CD4-positive, alpha-beta T cell treated with Interleukin-10 for 1 hour (primary cell): ENCODE results near the gene SCGN.
"Not testable (repeated sequence)": the region's sequence is repeated elsewhere in the genome, so short reads cannot be mapped to it uniquely, and the experiment has no call there.

Source experiments
- DNase-seq: peaks from one replicate; pipeline ENCODE4 v3.0.0-alpha.2; 2020

The SCGN gene

DNA sequence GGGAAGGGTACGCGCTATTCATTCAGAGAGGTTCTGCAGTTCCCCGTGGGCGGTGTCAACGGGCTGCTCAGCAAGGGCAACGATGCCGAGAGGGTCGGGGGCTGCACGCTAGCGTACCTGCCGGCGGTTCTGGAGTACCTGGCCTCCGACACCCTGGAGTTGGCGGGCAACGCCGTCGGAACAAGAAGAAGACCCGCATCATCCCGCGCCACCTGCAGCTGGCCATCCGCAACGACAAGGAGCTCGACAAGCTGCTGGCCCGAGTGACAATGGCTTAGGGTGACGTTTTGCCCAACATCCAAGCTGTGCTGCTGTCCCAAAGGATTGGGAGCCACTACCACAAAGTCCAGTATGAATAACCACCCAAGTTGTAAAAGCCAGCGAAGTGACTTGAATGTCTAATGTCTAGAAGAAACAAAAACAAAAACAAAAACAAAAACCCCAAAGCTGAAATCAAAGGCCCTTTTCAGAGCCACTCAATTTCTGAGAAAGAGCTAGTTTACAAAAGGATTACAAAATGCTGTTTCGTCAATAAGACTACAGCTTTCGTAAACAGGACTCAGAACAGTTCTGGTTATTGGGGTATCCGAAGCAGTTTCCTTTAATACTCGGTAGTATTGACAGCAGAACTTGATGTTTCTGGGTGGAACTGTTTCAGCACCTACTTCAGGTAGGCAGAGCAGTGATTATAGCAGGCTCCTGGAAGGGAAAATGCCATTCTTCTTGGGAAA, 80.6 kb downstream of the SCGN start:
- no peak for DNase-seq

DNA sequence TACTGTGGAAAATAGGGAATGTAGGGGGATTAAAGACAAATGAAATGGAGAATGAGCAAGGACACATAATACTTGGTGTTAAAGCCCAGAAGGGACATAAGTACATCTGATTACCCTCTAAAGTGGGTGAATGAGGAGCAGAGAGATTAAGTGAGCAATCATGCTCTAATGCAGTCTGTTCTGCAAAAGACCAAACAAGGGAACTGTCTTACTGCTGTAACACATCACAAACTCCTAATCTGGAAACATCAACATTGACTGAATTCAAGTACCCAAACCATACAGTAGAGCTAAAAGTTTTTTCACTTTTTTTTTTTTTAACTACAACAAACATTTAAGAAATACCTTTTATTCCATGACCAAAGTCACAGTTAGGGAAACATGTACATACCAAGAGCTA, 83.2 kb downstream of the SCGN start:
- DNase-seq = no peak

DNA sequence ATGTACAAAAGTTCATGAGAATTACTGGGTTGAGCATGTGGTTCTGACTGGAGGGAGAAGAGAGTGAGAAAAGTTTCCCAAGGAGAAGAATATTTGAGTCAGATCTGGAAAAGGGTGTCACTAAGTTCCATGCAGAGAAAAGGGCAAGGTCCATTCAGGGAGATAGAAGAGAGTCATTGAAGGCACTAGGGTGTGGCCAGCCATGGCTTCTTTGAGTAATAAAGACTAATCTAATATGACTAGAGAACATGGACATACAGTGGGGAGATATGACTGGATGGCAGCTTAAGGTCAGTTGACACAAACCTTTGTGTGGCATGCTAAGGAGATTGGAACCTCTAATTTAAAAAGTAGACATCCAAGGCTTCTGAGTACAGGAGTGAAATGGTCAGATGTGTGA, 91.9 kb downstream of the SCGN start:
- DNase-seq = no peak

DNA sequence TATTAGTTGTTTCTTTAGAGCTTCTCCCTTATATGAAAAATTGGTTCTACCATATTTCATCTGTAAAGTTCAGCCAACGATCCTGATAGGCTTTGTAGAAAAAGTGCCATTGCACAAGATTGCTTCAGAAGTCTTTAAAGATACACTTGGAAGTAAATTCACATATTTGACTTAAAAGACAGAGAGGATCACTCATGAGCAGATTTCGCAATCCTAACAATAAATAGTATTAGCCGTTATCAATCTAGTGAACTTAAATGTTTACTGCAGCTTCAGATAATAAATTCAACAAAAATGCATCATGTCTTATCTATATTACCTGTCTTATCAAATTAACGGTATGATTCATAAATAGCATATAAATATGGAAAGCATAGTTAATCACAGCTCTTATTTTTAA, 93.8 kb downstream of the SCGN start:
- DNase-seq = no peak

DNA sequence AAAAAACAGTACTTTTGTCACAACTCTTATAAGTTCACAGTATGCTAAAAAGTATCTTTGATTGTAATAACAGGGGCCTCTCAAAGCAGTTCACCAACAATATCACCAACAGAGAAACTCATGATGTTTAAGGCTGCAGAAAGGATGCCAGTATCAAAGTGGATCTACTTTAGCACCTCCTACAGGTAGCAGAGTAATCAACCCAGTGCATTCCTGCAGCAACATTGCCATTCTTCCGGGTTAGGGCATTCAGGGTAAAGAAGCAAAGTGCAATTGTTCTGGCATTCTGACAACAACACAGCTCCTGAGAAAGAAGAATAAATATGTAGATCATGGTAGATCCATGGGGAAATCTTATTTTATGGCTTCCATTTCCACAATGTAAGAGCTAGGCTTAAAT, 95.0 kb downstream of the SCGN start:
- DNase-seq = no peak

DNA sequence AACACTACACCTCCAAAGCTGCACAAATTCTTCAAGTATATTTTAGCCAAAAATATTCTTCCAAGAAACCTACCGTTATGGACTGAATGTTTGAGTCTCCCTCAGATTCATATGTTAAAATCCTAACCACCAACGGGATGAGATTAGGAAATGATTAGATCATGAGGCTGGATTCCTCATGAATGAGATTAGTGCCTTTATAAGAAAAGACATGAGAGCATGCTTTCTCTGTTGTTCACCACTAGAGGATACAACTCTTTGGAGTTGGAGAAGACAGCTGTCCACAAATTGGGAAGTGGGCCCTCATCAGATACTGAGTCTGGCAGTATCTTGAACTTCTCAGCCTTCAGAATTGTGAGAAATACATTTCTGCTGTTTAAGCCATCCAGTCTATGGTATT, 95.5 kb downstream of the SCGN start:
- no peak for DNase-seq

DNA sequence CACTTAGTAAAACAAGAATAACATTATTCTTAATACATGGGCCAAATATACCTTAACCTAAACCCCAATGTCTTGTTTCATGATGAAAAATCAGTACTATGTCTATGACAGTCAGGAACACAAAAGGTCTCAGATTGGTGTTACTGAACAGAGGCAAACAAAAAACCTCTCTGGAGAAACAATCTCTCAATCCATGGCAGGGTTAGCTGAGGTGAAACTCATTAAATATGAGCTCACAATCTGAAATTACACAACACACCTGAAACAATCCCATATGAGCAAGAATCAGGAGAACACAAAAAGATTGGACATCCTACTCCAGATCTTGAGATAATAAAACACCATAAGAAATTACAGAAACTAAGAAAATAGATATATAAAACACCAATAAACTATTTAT, 96.0 kb downstream of the SCGN start:
- no peak for DNase-seq

DNA sequence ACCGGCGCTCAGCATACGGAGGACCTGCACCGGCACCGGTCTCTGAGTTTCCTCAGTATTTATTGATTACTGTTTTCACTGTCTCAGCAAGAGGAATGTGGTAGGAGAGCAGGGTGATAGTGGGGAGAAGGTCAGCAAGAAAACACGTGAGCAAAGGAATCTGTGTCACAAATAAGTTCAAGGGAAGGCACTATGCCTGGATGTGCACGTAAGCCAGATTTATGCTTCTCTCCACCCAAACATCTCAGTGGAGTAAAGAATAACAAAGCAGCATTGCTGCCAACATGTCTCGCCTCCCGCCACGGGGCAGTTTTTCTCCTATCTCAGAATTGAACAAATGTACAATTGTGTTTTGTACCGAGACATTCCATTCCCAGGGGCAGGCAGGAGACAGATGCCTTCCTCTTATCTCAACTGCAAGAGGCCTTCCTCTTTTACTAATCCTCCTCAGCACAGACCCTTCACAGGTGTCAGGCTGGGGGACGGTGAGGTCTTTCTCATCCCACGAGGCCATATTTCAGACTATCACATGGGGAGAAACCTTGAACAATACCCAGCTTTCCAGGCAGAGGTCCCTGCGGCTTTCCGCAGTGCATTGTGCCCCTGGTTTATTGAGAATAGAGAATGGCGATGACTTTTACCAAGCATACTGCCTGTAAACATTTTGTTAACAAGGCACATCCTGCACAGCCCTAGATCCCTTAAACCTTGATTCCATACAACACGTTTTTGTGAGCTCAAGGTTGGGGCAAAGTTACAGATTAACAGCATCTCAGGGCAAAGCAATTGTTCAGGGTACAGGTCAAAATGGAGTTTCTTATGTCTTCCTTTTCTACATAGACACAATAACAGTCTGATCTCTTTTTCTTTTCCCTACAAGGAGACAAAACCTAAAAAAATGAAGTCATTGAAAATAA, 96.8 kb downstream of the SCGN start:
- not testable (repeated sequence) for DNase-seq

DNA sequence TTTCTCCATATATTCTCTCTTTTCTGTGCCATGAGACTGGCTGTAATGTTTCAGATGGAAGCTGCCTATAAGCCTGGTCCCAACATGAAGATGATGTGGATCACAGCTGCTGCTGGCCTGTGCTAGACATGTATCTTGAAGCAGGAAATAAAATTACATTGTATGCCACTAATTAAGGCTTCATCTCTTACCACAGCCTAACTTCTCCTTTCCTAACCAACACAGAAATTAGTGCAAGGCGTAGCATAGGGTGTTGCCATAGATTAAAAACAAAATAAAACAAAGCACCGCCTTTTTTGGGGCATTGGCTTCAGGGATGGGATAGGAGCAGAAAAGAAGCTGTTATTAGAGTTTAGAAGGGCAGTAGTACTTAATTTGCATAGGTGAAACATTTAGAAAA, 97.8 kb downstream of the SCGN start:
- DNase-seq = peak; percentile 2

DNA sequence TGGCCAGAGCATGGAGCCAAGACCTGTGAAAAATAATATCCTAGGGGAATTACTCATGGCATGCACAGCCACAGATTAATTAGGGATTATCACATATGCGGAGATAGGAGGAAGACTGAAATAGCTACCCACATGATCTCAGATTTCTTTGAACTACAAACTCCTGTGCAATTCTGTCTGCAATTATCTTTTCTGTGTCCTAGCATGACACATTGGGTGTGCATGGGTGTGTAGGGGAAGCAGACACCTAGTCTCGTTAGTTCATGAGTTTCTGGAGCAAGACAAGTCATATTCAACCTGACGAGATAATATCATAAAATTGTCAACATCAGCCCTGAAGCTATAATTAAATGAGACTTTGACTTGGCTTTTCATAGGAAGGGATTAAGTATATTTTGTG, 98.9 kb downstream of the SCGN start:
- no peak for DNase-seq
